ENCODE data around the gene D2HGDH. TPM values are rescaled to one million over a fixed set of nuclear protein-coding genes. Genes with fewer than 3 reads are reported as not detected.

Gene D2HGDH
- polyA plus RNA-seq (ENCODE audit: insufficient read depth in 1 of 5, insufficient read length in 5 of 5, low replicate concordance in 1 of 5), result 10 to 100 TPM; 24.8 to 43.9 (median 42.5) TPM
- long read RNA-seq, donor 1, partial matches to known transcripts, result 0 of 2 reads
- long read RNA-seq, donor 1, other reads (novel, unspliced or antisense), result 0 of 2 reads
- long read RNA-seq, donor 2, result 0 reads
- long read RNA-seq, donor 3, partial matches to known transcripts, result 0 of 4 reads
- long read RNA-seq, donor 3, other reads (novel, unspliced or antisense), result 0 of 4 reads
- long read RNA-seq, donor 4, partial matches to known transcripts, result 32 of 33 reads
- long read RNA-seq, donor 4, other reads (novel, unspliced or antisense), result 0 of 33 reads
- long read RNA-seq, donor 5, partial matches to known transcripts, result 0 of 3 reads
- long read RNA-seq, donor 5, other reads (novel, unspliced or antisense), result 0 of 3 reads
- long read RNA-seq, donor 6, partial matches to known transcripts, result 58 of 62 reads
- long read RNA-seq, donor 6, other reads (novel, unspliced or antisense), result 0 of 62 reads
- long read RNA-seq, donor 7, partial matches to known transcripts, result 0 of 3 reads
- long read RNA-seq, donor 7, other reads (novel, unspliced or antisense), result 0 of 3 reads
- long read RNA-seq, donor 8, partial matches to known transcripts, result 10 of 10 reads
- long read RNA-seq, donor 8, other reads (novel, unspliced or antisense), result 0 of 10 reads

DNA sequence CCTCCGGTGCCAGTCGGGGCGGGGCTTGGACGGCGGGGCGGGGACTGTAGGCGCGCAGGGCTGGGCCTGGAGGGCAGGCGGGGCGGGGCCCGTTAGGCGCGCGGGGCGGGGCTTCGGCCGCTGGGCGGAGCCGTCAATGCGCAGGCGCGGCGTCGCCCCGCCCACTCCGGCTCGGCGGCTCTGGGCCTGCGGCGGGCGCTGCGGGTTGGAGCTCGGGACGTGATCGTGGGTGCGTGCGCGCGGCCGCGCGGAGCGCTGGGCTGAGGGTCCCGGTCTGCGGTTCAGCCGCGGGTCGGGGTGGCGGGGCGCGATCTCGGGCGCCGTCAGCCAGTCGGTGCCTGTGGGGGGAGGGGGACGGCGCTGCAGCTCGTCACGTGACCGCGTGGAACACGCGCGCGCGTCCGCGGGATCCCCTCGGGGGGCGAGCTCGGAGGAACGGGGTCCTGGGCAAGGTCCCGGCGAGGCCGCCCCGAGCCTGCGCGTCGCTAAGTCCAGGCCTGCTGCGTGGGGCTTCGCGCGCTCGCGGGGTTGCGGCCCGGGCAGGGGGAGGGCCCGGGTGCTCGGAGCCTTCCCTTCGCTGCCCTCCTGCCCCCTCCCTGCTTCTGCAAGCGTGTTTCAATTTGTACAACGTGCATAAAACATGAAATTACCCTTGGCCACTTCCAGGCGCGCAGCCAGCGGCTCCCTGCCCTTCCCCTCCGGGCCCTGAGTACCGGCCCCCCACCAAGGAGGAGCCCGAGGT lies at the start of gene D2HGDH:
Gene D2HGDH (plus strand): TSS at position 164 of the 742 bp plus-strand sequence. CDS start 595 bp downstream, outside the sequence.
- peak; percentile 81 to 86 for DNase-seq

DNA sequence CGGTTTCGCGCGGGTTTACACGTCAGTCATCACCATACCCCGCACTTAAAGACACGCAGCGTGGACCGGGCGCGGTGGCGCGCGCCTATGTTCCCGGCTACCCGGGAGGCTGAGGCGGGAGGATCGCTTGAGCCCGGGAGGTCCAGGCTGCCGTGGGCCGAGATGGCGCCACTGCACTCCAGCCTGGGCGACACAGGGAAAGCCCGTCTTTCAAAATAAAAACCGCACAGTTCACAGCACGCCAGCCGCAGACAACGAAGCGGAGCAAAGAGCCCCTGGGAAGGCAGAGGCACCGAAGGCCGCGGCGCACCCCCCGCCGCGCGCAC lies 48.1 kb upstream of the D2HGDH start:
- DNase-seq, result no peak

DNA sequence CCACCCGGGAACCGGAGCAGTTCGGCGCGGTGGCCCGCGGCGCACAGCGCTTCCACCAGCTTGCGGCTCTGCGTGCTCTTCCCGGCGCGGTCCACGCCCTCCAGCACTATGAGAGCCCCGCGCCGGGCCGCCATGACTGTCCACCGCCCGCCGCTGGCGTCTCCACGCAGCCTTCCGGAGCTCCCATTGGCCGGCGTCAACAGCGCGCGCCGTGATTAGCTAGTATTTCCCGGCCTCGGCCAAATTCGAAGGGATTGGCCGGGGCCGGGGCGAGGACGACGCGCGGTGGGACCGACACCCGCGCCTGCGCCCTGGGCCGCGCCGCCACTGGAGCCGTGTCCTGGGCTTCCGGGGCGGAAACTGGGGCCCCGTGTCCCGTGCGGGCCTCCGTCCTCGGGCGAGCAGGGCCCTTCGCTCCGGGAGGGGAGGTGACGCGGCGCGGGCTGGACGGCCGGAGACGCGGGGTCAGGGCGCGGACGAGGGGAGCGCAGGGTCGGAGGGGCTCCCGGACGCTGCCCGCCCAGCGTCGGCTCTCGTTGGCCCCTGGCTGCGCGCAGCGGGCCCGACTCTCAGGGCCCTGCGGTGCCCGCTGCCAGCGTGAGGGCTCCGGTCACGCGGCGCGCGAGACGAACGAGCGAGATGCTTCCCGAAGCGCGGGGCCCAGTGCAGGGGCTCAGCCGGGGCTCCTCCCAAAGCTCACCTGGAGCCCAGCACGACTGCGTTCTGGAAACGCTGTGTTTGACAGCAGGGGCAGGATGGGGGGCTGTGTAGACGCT lies 47.6 kb upstream of the D2HGDH start, which contains the start of gene DTYMK:
Gene DTYMK (minus strand): TSS at position 166 of the 776 bp plus-strand sequence. CDS start 32 bp downstream, at position 134.
- DNase-seq, result peak; percentile 95

DNA sequence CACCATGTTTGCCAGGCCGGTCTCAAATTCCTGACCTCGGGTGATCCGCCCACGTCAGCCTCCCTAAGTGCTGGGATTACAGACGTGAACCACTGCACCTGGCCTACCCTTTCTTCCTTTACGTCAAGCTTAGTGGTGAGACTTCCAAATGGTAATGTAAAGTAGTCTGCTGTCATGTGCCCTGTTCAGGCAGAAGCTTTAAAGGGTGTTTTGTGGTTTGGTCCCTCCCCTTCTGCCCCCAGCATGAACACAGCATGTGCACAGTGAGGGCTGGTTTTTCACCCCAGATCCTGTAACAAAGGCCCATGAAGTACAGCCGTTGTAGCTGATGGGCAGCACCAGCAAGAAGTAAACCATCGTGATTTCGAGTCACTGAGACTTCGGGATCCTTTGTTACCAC lies 45.1 kb upstream of the D2HGDH start:
- no peak for DNase-seq

DNA sequence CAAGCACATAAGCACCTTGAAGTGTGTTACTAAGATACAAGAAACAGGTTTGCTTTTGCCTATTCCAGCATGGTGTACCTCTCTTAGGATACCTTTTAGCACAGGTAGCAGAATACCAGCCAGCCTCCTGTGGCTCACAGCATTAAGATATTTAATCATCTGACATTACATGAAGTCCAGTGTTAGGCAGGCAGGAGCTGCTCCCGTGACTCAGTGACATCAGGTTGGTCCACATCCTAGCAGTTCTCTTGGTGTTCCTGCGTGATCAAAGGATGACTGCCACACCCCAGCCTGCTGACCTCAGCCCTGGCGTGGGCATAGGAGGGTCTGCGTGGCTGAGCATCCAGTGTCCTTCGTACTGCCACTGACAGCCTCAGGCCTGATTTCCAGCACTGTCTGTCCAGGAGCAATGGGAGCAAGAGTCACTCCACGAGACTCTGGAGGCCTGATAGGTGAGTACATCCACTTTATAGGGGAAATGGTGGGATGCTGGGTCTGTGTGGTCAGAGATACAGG lies 44.2 kb upstream of the D2HGDH start:
- no peak for DNase-seq

DNA sequence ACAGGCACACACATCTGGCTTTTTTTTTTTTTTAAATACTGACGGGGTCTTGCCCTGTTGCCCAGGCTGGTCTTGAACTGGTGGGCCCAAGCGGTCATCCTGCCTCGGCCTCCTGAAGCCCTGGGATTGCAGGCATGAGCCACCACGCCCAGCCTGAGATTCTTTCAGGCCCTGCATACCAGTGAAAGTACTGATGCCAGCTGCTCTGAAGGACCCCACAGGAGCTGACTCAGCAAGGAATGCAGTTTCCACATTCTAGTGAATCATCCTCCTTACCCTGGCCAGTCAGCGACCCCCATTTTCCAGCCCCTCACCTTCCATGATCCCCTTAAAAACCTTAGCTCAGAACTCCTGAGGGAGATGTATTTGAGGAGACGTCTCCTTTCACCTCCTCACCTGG lies 42.0 kb upstream of the D2HGDH start:
- no peak for DNase-seq

DNA sequence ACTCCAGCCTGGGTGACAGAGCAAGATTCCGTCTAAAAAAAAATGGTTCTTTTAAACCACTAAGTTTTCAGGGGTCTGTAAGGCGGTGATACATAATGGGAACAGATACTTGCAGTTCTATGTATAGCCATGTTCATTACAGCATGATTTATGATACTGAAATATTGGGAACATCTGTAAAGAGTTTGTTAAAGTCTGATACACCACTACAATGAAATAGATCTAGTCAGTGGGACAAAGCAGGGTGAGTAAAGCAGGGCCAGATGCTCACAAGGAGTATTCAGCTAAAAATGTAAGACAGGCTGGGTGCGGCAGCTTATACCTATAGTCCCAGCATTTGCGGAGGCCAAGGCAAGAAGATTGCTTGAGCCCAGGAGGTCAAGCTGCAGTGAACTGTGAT lies 38.8 kb upstream of the D2HGDH start:
- no peak for DNase-seq

DNA sequence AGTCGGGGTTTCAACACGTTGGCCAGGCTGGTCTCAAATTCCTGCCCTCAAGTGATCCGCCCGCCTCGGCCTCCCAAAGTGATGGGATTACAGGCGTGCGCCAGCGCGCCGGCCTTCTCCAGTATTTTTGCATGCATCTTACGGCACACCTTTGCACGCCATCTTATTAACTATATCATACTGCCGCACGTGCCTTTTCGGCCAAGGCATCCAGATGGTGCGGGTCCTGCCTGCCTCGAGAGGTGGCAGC lies 33.4 kb upstream of the D2HGDH start:
- DNase-seq, result no peak

DNA sequence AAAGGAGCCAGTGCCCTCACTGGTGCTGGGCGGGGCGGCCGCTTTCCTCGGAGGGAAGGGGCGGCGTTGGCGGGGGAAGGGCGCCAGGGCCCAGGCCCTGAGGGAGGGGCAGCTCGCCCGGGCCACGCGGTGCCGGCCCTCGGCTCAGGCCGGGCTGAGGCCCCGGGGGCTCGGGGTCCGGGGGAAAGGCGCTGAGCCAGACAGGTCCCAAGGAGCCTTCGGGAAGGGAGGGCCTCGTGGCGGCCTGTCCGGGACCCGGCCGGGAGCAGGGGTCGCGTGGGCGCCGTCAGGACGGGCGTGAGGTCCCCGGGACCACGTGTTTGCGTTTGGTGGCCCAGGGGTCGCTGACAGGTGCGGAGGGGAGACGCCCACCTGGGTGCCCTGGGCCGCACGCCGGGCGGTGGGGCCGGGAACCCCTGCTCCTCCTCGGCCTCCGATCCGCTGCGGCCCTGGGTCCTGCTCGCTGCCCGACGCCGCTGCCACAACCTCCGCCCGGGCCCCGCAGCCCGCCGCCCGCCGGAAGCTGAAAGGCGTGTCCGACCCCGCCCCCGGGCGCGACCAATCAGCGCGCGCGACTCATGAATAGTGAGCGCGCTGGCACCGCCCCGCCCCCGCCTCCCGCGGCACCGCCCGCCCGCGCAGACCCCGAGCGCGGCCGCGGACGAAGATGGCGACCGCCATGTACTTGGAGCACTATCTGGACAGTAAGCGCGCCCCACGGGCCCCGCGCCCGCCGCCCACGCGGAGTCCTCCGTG lies 32.9 kb upstream of the D2HGDH start, which contains the start of gene ING5:
Gene ING5 (plus strand): TSS at position 641 of the 756 bp plus-strand sequence. CDS start 27 bp downstream, at position 668.
- DNase-seq, result peak; percentile 93 to 95

DNA sequence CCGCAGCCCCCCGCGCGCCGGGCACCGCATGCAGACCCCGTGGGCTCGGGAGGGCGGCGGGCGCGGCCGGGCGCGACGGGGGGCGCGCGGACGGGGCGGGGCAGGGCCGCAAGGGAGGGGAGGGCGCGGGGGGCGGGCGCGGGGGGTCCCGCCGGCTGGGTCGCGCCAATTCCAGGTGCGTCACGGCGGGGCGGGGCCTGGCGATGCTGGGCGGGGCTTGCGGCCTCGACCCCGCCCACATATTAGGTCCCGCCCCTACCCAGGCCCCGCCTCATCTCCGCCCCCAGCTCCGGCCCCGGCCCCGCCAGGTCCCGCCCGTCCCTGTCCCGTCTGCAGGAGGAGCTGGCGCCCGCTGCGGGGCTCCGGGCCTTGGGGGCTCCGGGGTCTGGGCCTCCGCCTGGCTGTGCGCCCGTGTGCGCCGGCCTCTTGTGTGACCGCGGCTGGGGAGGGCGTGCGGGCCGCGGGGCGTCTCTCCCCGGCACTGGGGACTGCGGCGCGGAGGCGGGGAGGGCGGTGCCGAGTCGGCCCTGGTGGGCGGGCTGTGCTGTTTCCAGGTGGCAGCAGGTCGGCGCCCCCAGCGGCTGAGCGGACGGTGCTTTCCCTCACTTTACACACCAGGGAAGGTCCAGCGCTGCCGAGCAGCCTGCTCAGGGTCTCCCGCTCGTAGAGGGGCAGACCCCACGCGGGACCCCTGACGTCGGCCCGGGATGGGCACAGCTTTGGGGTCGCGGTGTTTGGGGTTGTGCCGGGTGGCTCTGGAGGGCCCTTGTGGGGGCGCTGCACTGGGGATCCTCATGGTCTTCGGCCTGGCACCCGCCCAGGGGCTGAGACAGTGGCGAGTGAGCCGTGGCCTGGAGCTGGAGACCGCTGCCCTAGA lies 32.0 kb upstream of the D2HGDH start:
- DNase-seq, result peak; percentile 81 to 83

DNA sequence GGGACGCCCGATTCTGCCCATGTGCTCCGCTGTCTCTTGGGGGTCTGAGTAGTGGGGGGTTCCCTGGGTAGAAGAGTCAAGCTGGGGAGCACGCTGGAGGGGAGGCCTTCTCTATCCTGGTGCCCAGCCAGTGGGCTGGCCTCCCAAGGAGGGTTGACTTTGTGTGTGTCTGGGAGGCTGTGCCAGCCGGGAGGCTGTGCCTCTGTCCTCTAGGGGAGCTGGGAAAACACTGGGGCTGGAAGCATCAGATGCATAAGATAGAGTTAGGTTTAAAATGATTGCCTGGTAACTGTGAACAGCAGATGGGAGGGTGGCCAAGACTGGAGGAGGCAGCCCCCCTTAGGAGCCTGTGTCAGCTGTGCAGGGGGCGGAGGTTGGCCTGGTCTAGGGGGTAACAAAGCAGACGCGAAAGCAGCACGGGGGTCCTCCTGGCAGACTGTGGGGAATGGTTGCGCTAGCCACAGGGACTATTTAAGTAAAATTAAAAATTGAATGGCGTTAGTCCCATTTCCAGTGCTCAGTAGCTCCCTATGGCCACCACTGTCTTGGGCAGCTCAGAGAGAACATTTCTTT lies 31.3 kb upstream of the D2HGDH start:
- DNase-seq, result peak; percentile 9 to 20

DNA sequence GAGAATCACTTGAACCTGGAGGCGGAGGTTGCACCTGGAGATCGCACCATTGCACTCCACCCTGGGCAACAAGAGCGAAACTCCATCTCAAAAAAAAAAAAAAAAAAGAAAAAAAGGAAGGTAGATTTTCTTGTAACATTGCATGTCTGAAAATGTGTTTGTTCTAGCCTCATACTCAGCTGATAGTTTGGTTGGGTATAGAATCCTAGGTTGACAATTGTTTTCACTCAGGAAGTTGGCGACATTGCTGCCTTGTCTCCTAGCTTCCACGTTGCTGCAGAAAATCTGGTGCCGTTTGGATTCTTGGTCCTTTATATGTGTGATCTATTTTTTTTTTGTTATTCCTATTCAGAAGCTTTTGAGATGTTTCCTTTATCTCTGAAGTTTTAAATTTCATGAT lies 27.9 kb upstream of the D2HGDH start:
- no peak for DNase-seq

DNA sequence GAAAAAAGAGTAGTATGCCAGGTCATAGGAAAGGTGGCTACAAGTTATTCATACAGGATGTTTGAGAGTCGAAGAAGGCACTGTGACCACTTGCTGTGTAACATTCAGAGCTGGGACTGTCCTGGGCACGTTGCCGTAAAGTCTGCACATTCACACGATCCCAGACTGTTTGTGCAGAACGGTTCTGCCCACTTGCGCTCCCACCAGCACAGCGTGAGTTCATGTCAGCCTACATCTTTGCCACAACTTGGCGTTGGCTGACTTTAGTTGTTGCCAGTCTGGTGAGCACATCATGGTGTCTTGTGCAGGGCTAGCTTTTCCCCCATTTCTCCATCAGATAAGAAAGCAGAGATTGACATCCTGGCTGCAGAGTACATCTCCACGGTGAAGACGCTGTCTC lies 25.6 kb upstream of the D2HGDH start:
- DNase-seq, result no peak

DNA sequence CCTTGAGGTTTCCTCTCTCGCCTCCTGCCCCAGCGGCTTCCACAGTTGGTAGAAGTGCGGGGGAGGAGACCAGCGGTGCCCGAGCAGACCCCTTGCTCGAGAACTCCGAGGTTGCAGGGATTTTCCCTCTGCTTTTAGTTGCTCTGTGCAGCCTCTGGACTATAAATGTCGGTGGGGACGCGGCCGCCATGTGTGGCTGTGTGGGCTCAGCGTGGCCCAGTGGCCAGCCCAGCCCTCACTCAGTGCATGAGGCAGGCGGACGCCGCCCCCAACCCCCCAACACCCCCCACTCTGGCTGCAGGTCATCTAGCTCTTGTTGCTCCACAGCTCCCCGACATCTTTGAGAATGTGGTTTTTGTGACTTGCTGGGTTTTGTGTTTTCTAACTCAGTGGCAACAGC lies 15.3 kb upstream of the D2HGDH start:
- no peak for DNase-seq

DNA sequence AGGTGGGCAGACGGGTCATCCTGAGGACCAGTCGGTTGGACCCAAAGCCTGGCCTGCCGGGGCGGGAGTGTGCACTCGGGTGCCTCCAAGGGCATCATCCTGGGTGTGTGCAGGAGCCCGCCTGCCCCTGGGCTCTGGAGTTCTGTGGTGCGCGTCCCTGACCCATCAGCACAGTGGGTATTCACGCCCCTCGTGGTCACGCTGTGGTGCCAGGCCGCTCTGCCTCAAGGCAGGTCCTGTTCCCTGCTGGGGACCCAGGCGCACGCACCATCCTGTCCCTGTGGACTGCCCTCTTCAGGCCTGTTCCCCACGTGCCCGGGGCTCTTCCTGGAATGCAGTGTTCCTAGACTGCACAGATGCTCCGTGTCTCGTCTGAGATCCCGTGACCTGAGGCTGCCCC lies 14.3 kb upstream of the D2HGDH start:
- DNase-seq, result no peak

DNA sequence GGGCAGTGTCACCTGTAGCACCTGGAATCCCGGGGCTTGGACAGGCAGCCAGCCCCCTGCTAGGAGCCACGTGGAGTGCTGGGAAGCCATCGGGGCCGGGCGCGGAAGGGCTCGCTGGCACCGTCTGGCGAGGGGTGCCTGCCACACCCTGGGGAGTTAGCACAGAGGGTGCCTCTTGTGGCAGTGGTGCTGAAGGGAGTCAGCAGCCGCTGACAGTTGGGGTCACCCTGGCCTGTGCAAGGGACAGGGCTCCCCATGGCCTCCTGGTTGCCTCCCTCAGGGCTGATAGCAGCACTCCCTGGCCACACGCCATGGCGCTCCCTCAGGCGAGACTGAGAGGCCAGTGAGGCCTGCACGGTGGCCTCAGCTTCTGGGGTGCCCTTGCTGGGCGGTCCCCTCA lies 13.9 kb upstream of the D2HGDH start:
- no peak for DNase-seq

DNA sequence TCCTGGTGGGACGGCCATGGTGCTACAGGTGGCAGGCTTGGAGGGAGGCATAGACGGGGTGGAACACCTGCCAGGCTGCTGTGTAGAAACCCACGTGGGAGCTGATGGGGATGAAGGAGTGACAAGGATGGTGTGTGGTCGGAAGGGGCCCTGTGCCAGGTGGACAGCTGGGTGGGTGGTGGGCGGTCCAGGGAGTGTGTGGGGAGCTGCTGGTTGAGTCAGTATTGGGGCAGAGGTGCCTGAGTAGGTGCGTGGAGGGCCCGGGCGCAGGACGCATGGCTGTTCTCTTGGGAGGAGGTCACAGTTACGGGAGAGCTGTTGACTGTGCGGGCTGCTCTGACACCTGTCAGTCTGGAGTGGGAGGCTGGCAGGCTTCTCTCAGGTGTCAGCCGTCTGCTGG lies 12.6 kb upstream of the D2HGDH start:
- DNase-seq, result no peak

DNA sequence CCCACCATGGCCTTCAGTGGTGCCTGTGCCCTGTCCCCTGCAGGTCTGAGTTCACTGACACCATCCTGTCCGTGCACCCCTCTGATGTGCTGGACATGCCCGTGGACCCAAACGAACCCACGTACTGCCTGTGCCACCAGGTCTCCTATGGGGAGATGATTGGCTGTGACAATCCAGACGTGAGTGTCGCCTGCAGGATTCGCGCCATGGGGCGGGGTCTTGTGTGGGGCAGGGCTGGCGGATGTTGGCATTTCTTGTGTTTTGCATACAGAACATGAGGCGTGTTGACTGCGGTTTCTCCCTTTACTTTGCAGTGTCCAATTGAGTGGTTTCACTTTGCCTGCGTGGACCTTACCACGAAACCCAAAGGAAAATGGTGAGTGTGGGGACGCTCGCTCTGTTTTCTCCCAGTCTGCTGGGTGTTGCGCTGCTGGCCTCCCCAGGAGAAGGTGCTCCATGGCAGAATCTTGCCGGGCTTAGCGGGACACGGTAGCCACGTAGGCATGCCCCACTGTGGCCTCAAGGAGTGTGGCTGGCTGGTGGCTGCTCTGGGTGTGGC lies 11.5 kb upstream of the D2HGDH start:
- no peak for DNase-seq
